A549 (cell line): ENCODE data around the gene TGFBR3L. TPM values are rescaled to one million over a fixed set of nuclear protein-coding genes. Genes with fewer than 3 reads are reported as not detected.

Source experiments
- CBX2 ChIP-seq: fragments of 200-600 bp; sonication (generic); IDR thresholded peaks from 2 replicates; pipeline ENCODE4 v1.6.1; 2016; ENCODE audit warnings: low read depth, mild to moderate bottlenecking, borderline replicate concordance
- EHF ChIP-seq: fragments of 250-450 bp; sonication (Bioruptor Pico); IDR thresholded peaks from 2 replicates; pipeline ENCODE4 v1.5.0; 2020; ENCODE audit warnings: mild to moderate bottlenecking
- EHMT2 ChIP-seq: fragments of 200-600 bp; sonication (generic); IDR thresholded peaks from 2 replicates; pipeline ENCODE4 v1.6.1; 2016; ENCODE audit warnings: antibody characterized with exemption, low read depth, mild to moderate bottlenecking, moderate library complexity
- EP300 ChIP-seq, 2 experiments: fragments of >200 bp; sonication (Bioruptor Twin); formaldehyde crosslinking; IDR thresholded peaks; 2 replicates in 1 of 2; 3 replicates in 1 of 2; pipeline ENCODE4 v1.6.1; 2016 to 2017
- ESRRA ChIP-seq: fragments of 150-350 bp; IDR thresholded peaks from 2 replicates; pipeline ENCODE4 v1.6.1; 2014; ENCODE audit warnings: mild to moderate bottlenecking, low read length, borderline replicate concordance
- FOSB ChIP-seq: fragments of 250-450 bp; sonication (Bioruptor Pico); IDR thresholded peaks from 2 replicates; pipeline ENCODE4 v1.5.0; 2020; ENCODE audit warnings: mild to moderate bottlenecking, moderate library complexity
- FOXS1 ChIP-seq: fragments of 250-450 bp; sonication (Bioruptor Pico); IDR thresholded peaks from 2 replicates; pipeline ENCODE4 v1.5.0; 2020; ENCODE audit warnings: mild to moderate bottlenecking, moderate library complexity
- HDAC2 ChIP-seq: fragments of 200-600 bp; sonication (generic); IDR thresholded peaks from 2 replicates; pipeline ENCODE4 v1.6.1; 2016
- HEYL ChIP-seq: fragments of 250-450 bp; sonication (Bioruptor Pico); IDR thresholded peaks from 2 replicates; pipeline ENCODE4 v1.8.0; 2021; ENCODE audit warnings: mild to moderate bottlenecking, moderate library complexity
- HOXA7 ChIP-seq: fragments of 250-450 bp; sonication (Bioruptor Pico); IDR thresholded peaks from 2 replicates; pipeline ENCODE4 v1.5.0; 2020; ENCODE audit warnings: mild to moderate bottlenecking, moderate library complexity
- HOXB13 ChIP-seq: fragments of 250-450 bp; sonication (Bioruptor Pico); IDR thresholded peaks from 2 replicates; pipeline ENCODE4 v1.5.0; 2020; ENCODE audit warnings: low read depth, mild to moderate bottlenecking, moderate library complexity
- JUNB ChIP-seq: fragments of >200 bp; sonication (Bioruptor Twin); formaldehyde crosslinking; IDR thresholded peaks from 2 replicates; pipeline ENCODE4 v1.6.1; 2016
- KDM5A ChIP-seq: fragments of 200-600 bp; sonication (generic); IDR thresholded peaks from 2 replicates; pipeline ENCODE4 v1.6.1; 2016; ENCODE audit warnings: antibody characterized with exemption, mild to moderate bottlenecking
- MYC ChIP-seq: IDR thresholded peaks from 2 replicates; pipeline ENCODE4 v1.6.1; 2012; ENCODE audit warnings: mild to moderate bottlenecking, inconsistent platforms, low read length, improper control_type of control experiment, borderline replicate concordance
- NPAS2 ChIP-seq: fragments of 250-450 bp; sonication (Bioruptor Pico); IDR thresholded peaks from 2 replicates; pipeline ENCODE4 v1.8.0; 2022; ENCODE audit warnings: mild to moderate bottlenecking, moderate library complexity, borderline replicate concordance
- RARB ChIP-seq: fragments of 250-450 bp; sonication (Bioruptor Pico); IDR thresholded peaks from 2 replicates; pipeline ENCODE4 v1.8.0; 2021; ENCODE audit warnings: mild to moderate bottlenecking, moderate library complexity
- RNF2 ChIP-seq: fragments of 200-600 bp; sonication (generic); IDR thresholded peaks from 2 replicates; pipeline ENCODE4 v1.6.1; 2016; ENCODE audit warnings: low read depth, mild to moderate bottlenecking, antibody characterized with exemption, moderate library complexity, borderline replicate concordance
- SMC3 ChIP-seq: fragments of >200 bp; sonication (Bioruptor Twin); formaldehyde crosslinking; IDR thresholded peaks from 3 replicates; pipeline ENCODE4 v1.6.1; 2018; ENCODE audit warnings: inconsistent platforms
- TP53 ChIP-seq: fragments of 250-450 bp; sonication (Bioruptor Pico); IDR thresholded peaks from 2 replicates; pipeline ENCODE4 v1.5.0; 2021; ENCODE audit warnings: mild to moderate bottlenecking, moderate library complexity
- ZC3H11A ChIP-seq: fragments of 450-650 bp; IDR thresholded peaks from 2 replicates; pipeline ENCODE4 v1.6.1; 2014; ENCODE audit warnings: antibody characterized with exemption, mild to moderate bottlenecking
- ZFP36 ChIP-seq: fragments of 450-650 bp; IDR thresholded peaks from 2 replicates; pipeline ENCODE4 v1.6.1; 2014; ENCODE audit warnings: borderline replicate concordance; ENCODE audit not compliant: partially characterized antibody
- ZNF302 ChIP-seq: fragments of 250-450 bp; sonication (Bioruptor Pico); IDR thresholded peaks from 2 replicates; pipeline ENCODE4 v1.9.0; 2021; ENCODE audit warnings: inconsistent platforms, mild to moderate bottlenecking, moderate library complexity
- ZSCAN20 ChIP-seq: fragments of 250-450 bp; sonication (Bioruptor Pico); IDR thresholded peaks from 2 replicates; pipeline ENCODE4 v1.8.0; 2022; ENCODE audit warnings: mild to moderate bottlenecking, moderate library complexity
- polyA plus RNA-seq, 4 experiments: library from polyadenylated mRNA; depleted of rRNA in 3 of 4; stranded (reverse); fragments of >200 nt; fragmentation: RNase III in 1 of 4; extraction: RNeasy Plus Mini Kit Qiagen cat#74134 plus additional on column Dnase treatment in 1 of 4; gene quantifications; 2 replicates in 3 of 4; 3 replicates in 1 of 4; pipeline ENCODE4 v1.2.3, GENCODE V29; 2011 to 2017
- TF ChIP-seq, protein P1 (sequence below): fragments of 450-650 bp; IDR thresholded peaks from 2 replicates; pipeline ENCODE4 v1.6.1; 2014; ENCODE audit warnings: antibody characterized with exemption
- TF ChIP-seq, protein P2 (sequence below): fragments of >200 bp; sonication (Bioruptor Twin); formaldehyde crosslinking; IDR thresholded peaks from 2 replicates; pipeline ENCODE4 v1.6.1; 2016
- TF ChIP-seq, protein P3 (sequence below): fragments of 200-600 bp; sonication (generic); IDR thresholded peaks from 2 replicates; pipeline ENCODE4 v1.6.1; 2016; ENCODE audit warnings: antibody characterized with exemption, mild to moderate bottlenecking, moderate library complexity
- TF ChIP-seq, protein P4 (sequence below): fragments of 250-450 bp; sonication (Bioruptor Pico); IDR thresholded peaks from 2 replicates; pipeline ENCODE4 v1.5.0; 2020; ENCODE audit warnings: low read depth, mild to moderate bottlenecking, moderate library complexity
- TF ChIP-seq, protein P5 (sequence below): fragments of >200 bp; sonication (Bioruptor Twin); formaldehyde crosslinking; IDR thresholded peaks from 3 replicates; pipeline ENCODE4 v1.6.1; 2016
- TF ChIP-seq, protein P6 (sequence below): IDR thresholded peaks from 2 replicates; pipeline ENCODE4 v1.6.1; 2012; ENCODE audit warnings: low read depth, borderline replicate concordance
- TF ChIP-seq, protein P7 (sequence below): fragments of 150-350 bp; IDR thresholded peaks from 2 replicates; pipeline ENCODE4 v1.6.1; 2014; ENCODE audit warnings: low read depth, mild to moderate bottlenecking, low read length
- TF ChIP-seq, protein P8 (sequence below): fragments of 250-450 bp; sonication (Bioruptor Pico); IDR thresholded peaks from 2 replicates; pipeline ENCODE4 v1.5.0; 2021; ENCODE audit warnings: mild to moderate bottlenecking, moderate library complexity, borderline replicate concordance

The TGFBR3L gene
- polyA plus RNA-seq, 2 of the 4 experiments (the other 2 are of a cell fraction): 0.21 to 1.2 TPM

DNA sequence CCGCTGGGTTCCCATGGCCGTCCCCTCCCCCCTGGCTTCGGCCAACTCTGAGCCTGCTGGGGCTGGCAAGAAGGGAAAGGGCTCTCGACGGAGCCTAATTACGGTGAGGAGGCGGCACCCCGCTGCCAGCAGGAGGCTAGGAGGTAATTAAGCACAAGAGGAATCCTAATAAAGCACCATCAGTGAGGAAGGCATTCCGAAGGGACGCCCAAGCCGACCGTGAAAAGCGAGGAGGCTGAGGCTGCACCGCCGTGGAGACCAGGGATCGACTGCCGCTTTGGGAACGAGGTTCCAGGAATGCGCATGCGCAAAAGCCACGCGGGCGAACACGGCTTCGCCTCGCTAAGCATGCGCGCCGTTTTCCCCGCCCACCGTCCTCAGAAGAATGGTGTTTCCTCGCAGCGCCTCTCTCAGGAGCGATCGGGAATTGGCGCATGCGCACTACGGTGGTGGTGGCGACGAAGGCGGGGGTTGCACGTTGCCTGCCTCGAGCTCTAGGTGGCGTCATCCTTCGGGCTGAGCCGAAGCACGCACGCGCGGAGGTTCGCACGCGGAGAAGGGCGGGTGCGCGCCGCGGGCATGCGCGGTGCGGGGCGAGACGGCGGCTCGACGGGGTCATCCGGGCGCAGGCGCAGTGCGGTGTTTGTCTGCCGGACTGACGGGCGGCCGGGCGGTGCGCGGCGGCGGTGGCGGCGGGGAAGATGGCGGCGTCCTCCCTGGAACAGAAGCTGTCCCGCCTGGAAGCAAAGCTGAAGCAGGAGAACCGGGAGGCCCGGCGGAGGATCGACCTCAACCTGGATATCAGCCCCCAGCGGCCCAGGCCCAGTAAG, 11.2 kb upstream of the TGFBR3L start, which contains the start of gene MAP2K7 (continued):
- TF ChIP-seq, protein P1, sequence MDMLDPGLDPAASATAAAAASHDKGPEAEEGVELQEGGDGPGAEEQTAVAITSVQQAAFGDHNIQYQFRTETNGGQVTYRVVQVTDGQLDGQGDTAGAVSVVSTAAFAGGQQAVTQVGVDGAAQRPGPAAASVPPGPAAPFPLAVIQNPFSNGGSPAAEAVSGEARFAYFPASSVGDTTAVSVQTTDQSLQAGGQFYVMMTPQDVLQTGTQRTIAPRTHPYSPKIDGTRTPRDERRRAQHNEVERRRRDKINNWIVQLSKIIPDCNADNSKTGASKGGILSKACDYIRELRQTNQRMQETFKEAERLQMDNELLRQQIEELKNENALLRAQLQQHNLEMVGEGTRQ: 0 out of 2 replicates have a peak, but pooled peaks have one; percentile 23
- TF ChIP-seq HOXA7 (CRISPR knock-in tag) (no peak), EP300 (IDR thresholded peaks at IDR 0.05) (no peak), ESRRA (no peak), ZNF302 (no peak), FOSB (CRISPR knock-in tag) (no peak), NPAS2 (CRISPR knock-in tag) (peak; percentile 82; the same call in 1 of the 2 replicates), CBX2 (no peak), JUNB (no peak), TP53 (CRISPR knock-in tag) (no peak), ZSCAN20 (CRISPR knock-in tag) (no peak), HOXB13 (no peak), RNF2 (no peak; the same call in 1 of the 2 replicates), RARB (CRISPR knock-in tag) (no peak), ZC3H11A (no peak), MYC (peak; percentile 74), HDAC2 (no peak), ZFP36 (no peak), HEYL (CRISPR knock-in tag) (no peak), SMC3 (0 out of 3 replicates have a peak, but pooled peaks have one; percentile 18), FOXS1 (CRISPR knock-in tag) (no peak), EHMT2 (no peak), EHF (no peak), KDM5A (no peak)
- TF ChIP-seq, protein P2, sequence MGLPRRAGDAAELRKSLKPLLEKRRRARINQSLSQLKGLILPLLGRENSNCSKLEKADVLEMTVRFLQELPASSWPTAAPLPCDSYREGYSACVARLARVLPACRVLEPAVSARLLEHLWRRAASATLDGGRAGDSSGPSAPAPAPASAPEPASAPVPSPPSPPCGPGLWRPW: no peak
- TF ChIP-seq, protein P3, sequence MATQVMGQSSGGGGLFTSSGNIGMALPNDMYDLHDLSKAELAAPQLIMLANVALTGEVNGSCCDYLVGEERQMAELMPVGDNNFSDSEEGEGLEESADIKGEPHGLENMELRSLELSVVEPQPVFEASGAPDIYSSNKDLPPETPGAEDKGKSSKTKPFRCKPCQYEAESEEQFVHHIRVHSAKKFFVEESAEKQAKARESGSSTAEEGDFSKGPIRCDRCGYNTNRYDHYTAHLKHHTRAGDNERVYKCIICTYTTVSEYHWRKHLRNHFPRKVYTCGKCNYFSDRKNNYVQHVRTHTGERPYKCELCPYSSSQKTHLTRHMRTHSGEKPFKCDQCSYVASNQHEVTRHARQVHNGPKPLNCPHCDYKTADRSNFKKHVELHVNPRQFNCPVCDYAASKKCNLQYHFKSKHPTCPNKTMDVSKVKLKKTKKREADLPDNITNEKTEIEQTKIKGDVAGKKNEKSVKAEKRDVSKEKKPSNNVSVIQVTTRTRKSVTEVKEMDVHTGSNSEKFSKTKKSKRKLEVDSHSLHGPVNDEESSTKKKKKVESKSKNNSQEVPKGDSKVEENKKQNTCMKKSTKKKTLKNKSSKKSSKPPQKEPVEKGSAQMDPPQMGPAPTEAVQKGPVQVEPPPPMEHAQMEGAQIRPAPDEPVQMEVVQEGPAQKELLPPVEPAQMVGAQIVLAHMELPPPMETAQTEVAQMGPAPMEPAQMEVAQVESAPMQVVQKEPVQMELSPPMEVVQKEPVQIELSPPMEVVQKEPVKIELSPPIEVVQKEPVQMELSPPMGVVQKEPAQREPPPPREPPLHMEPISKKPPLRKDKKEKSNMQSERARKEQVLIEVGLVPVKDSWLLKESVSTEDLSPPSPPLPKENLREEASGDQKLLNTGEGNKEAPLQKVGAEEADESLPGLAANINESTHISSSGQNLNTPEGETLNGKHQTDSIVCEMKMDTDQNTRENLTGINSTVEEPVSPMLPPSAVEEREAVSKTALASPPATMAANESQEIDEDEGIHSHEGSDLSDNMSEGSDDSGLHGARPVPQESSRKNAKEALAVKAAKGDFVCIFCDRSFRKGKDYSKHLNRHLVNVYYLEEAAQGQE: no peak
- TF ChIP-seq, protein P4, sequence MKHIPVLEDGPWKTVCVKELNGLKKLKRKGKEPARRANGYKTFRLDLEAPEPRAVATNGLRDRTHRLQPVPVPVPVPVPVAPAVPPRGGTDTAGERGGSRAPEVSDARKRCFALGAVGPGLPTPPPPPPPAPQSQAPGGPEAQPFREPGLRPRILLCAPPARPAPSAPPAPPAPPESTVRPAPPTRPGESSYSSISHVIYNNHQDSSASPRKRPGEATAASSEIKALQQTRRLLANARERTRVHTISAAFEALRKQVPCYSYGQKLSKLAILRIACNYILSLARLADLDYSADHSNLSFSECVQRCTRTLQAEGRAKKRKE (CRISPR knock-in tag): no peak
- TF ChIP-seq, protein P5, sequence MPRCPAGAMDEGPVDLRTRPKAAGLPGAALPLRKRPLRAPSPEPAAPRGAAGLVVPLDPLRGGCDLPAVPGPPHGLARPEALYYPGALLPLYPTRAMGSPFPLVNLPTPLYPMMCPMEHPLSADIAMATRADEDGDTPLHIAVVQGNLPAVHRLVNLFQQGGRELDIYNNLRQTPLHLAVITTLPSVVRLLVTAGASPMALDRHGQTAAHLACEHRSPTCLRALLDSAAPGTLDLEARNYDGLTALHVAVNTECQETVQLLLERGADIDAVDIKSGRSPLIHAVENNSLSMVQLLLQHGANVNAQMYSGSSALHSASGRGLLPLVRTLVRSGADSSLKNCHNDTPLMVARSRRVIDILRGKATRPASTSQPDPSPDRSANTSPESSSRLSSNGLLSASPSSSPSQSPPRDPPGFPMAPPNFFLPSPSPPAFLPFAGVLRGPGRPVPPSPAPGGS: peak; percentile 83; the same call in 1 of the 3 replicates
- TF ChIP-seq, protein P6, sequence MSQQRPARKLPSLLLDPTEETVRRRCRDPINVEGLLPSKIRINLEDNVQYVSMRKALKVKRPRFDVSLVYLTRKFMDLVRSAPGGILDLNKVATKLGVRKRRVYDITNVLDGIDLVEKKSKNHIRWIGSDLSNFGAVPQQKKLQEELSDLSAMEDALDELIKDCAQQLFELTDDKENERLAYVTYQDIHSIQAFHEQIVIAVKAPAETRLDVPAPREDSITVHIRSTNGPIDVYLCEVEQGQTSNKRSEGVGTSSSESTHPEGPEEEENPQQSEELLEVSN: peak; percentile 91
- TF ChIP-seq, protein P7, sequence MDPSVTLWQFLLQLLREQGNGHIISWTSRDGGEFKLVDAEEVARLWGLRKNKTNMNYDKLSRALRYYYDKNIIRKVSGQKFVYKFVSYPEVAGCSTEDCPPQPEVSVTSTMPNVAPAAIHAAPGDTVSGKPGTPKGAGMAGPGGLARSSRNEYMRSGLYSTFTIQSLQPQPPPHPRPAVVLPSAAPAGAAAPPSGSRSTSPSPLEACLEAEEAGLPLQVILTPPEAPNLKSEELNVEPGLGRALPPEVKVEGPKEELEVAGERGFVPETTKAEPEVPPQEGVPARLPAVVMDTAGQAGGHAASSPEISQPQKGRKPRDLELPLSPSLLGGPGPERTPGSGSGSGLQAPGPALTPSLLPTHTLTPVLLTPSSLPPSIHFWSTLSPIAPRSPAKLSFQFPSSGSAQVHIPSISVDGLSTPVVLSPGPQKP: no peak
- TF ChIP-seq, protein P8, sequence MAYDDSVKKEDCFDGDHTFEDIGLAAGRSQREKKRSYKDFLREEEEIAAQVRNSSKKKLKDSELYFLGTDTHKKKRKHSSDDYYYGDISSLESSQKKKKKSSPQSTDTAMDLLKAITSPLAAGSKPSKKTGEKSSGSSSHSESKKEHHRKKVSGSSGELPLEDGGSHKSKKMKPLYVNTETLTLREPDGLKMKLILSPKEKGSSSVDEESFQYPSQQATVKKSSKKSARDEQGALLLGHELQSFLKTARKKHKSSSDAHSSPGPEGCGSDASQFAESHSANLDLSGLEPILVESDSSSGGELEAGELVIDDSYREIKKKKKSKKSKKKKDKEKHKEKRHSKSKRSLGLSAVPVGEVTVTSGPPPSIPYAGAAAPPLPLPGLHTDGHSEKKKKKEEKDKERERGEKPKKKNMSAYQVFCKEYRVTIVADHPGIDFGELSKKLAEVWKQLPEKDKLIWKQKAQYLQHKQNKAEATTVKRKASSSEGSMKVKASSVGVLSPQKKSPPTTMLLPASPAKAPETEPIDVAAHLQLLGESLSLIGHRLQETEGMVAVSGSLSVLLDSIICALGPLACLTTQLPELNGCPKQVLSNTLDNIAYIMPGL (CRISPR knock-in tag): no peak
